Renal pelvis (tissue), 4 donors: ENCODE results near the gene ZNF581. TPM values are rescaled to one million over a fixed set of nuclear protein-coding genes. Genes with fewer than 3 reads are reported as not detected.

Experiments
- DNase-seq: peaks from one replicate; pipeline ENCODE4 v3.0.0-alpha.2; 2013
- polyA plus RNA-seq, 3 donors: library from polyadenylated mRNA; unstranded; fragments of 120-200 nt; gene quantifications; one replicate each; pipeline ENCODE4 v1.2.1, GENCODE V29; 2013; ENCODE audit not compliant: insufficient read length in 3 of 3

The ZNF581 gene
- polyA plus RNA-seq, 3 donors: 28.3 to 35.1 (median 32.8) TPM

DNA sequence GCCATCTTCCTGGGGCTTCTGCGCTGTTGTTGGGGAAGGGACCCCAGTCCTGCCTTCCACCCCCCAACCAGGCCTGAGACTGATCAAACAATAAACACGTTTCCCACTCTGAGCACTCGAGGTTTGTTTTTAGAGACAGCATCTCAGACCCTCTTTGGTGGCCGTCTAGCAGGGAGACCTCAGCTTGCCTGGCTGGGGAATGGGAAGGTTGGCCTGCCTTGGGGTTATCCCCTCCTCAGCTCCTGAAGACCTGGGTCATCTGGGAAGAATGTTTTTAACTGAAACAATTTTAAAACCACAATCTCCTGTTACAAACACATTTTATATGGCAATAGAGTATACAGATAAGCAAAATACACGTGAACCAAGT, 2.0 kb downstream of the ZNF581 start:
- no peak for DNase-seq

DNA sequence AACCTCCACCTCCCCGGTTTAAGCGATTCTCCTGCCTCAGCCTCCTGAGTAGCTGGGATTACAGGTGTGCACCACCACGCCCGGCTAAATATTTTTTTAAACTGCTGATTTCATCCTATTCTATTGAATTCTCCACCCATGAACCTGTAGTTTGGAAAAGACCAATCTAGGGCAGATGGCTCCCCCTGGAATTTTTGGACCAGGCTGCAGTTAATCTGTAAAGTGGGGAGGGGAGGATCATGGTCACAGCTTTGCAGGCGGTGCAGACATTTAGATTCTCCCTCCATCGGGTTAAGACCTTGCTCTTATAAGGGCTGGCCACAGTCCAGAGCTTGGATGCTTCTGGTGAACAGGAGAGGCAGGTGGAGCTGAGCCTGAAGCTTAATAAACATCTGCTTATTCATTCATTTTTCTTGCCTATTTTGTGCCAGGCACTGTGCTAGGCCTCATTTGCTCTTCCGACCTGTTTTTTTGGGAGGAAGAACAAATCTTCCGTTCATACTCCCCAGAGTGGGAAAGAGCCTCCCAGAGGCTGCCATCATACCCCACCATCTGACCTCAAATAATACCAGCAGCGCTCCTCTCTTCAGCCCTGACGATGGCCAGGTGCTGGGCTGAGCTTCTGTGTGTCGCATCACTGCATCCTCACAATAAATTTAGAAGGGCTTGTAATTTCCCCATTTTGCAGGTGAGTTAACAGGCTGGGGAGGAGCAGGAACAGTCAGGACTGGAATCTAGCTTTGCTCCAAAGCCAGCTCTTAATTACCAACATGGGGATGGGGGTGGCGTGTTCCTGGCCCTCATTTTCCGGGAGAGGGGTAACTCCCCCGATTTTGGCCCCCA, 3.7 kb downstream of the ZNF581 start:
- no peak for DNase-seq

GRCh38 chr19:55647732-55648584, 4.5 kb downstream of the ZNF581 start, which contains the start of gene CCDC106:
Gene CCDC106 (plus strand): TSS chr19:55648212. CDS start chr19:55649047, 835 bp downstream.
- DNase-seq: peak; percentile 77

DNA sequence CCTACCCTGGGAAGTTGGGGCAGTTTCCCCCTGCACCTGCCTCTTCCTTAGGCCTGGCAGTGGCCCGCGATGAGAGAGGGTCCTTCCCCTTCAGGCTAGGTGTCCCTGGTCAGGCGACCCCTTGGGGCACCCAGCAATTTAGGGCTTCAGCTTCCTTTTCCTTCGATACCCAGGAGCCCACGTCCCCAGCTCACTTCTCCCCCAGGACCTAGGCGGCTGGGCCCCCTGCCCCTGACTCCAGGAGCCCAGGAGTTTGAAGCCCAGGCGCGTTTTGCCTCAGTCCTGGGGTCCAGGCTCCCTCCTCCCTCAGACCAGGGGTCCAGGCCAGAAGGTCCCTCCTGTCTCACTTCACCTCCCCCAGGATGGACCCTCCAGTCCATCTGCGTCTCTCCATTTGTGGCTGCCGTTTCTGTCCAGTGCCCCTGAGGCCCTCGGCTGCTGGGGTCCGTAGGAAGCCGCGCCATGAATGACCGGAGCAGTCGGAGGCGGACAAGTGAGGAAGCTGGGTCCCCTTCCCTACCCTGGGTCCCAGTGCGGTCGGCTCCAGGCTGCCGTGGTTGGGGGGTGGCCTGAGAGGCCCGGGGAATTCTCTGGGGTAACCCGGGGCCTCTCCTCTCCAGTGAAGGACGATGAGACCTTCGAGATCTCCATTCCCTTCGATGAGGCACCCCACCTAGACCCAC, 5.3 kb downstream of the ZNF581 start:
- DNase-seq: no peak

DNA sequence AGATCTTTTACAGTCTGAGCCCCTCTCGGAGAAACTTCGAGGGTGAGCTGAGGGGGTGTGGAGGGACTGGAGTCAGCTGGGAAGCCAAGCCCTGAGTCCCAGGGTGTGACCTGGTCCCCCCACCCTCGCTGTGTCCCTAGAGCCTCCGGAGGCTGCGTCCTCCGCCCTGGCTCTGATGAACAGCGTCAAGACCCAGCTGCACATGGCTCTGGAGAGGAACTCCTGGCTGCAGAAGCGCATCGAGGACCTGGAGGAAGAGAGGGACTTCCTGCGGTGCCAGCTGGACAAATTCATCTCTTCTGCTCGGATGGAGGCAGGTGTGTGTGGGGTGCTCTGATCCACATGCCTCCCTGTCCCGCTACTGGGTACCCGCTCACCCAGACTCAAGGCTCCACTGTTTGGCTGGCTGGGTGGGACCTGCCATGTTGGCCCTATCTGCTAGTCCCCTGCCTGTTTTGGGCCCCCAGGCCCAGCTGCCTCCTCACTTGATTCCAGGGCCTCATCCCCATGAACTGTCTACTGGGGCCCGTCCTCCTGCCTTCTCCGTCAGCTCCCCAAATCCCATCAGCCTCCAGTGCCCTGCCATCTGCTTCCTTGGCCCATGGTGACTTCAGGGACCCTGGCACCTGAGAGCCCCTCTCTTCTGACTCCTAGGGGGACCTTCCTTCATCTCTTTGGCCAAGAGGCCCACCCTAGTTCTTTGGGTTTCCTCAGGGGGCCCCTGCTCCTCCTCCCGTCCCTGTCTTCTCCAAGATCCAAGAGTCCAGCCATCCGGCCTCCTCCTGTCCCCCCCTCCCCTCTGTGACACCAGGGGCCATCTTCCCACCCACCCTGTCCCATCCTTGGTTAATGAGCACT, 6.0 kb downstream of the ZNF581 start:
- no peak for DNase-seq

DNA sequence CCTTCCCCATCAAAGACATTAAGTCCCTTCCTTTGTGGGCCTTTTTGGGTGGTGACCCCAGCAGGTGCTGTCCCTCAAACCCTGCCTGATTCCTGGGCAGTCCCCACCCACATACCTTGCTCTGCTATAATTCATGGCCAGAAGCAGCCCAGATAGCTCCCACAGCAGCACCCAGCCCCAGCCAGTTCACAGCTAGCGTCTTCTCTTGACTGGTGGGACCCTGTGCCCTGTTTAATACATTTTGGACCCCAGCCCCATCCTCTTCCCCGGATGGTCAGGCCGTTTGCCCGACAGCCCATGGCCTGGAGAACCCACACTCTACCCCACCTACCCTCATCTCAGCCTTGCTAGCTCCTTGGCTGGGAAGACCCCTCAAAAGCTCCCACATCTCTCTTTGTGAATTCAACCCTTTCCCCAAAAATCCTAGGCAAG, 6.7 kb downstream of the ZNF581 start:
- no peak for DNase-seq

GRCh38 chr19:55650602-55651230, 7.3 kb downstream of the ZNF581 start:
- no peak for DNase-seq

- DNase-seq: no peak
Observed at GRCh38 chr19:55651236-55651635, 7.8 kb downstream of the ZNF581 start.

DNA sequence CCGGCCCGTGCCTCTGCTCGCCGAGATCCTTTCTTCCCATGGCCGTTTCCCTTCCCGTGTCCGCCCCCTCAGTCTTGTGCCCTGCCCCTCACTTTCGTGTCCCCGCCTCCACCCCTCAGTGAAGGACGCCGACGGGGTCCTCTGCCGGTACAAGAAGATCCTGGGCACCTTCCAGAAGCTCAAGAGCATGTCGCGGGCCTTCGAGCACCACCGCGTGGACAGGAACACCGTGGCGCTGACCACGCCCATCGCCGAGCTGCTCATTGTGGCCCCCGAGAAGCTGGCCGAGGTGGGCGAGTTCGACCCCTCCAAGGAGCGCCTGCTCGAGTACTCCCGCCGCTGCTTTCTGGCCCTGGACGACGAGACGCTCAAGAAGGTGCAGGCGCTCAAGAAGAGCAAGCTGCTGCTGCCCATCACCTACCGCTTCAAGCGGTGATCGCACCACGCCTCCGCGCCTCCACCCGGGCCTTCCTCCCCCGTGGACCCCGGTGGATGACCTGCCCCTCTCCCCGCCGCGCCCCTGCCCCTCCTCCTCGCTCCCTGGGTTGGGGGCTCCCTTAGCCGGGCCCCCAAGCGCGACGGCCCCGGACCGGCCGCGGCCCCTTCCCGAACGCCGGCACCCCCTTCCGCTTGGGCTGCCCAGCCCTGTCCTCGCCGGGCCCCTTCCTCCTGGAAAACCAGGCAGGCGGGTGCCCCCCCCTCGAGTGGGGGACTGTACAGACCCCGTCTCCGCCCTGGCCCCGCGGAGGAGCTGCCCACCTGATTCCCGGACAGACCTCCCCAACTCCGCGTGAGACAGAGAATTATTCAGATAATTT, 9.1 kb downstream of the ZNF581 start:
- no peak for DNase-seq

- peak; percentile 99 for DNase-seq
Observed at GRCh38 chr19:55653651-55654322, 10.3 kb downstream of the ZNF581 start.

GRCh38 chr19:55654323-55654867, 10.9 kb downstream of the ZNF581 start:
- peak; percentile 100 for DNase-seq

DNA sequence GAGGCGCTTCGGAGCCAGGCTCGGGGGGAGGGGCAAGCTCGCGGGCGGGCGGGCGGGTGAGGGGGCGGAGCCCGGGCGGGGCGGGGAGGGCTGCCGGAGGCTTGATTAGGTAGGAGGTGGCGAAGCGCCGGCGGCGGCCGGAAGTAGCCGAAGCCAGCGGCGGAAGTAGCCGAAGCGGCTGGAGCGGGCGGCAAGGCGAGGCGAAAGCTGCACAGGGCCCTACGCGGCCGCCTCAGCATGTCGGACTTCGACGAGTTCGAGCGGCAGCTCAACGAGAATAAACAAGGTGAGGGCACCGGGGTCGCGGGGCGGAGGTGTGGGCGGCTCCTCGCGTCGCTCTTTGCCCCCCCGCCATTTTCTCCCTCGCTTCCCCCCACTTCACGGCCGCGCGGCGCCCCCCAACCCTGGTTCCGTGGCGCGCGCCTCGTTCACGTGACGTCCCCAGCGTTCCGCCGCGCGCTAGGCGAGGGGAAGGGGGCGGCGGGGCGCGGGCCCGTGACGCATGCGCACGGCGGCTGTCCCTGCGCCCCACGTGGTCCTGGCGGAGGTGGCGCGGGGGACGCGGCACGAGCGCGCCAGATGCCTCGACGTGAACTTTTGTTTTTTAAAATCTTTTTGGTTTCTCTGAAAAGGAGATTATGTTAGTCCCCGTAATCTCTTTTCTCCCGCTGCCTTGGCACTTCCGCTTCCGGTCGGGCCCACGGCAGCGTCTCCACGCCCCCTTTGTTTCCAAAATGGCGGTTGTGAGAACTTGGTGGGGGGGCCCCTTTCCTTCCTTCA, 11.6 kb downstream of the ZNF581 start, which contains the start of gene U2AF2:
Gene U2AF2, plus strand, starts transcription at position 168 of the 780 bp plus-strand sequence. Its CDS starts 70 bp downstream, at position 238.
- DNase-seq: peak; percentile 92

- no peak for DNase-seq
Observed at GRCh38 chr19:55655648-55656040, 12.2 kb downstream of the ZNF581 start.

GRCh38 chr19:55656552-55656951, 13.1 kb downstream of the ZNF581 start:
- DNase-seq: no peak

DNA sequence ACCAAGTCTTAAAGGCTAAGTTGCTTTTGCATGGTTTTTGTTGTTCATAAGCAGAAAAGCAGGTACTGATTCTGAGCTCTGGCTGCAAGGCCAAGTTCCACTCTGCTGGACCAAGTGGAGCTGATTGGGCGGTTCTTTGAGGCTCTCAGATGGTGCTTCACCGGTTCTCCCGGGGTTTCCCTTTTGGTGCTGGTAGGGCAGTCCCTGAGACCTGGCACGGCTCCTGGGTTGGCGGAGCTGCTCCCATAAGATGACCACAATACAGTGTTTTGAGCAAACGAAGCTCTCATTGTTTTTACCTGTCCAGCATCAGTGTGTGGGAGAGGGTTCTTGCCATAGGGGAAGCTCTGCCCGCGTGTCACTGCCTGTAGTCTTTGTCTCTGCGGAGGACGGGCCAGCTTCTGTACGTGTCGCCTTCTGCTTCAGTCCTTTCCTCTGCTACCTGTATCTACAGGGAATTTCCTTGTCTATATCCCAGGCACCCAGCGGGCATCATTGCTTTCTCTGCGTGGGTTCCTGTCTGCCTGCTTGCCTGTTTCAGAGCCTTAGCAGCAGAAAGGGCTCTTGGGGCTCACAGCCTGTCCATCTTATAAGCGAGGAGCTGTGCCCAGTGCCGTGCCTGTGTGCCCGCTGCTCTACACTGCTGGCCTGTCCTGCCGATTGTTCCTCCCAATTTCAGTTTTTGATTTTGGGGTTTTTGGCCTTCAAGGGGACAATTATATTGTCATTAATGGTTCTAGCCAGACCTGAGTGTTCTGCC, 13.7 kb downstream of the ZNF581 start:
- no peak for DNase-seq

DNA sequence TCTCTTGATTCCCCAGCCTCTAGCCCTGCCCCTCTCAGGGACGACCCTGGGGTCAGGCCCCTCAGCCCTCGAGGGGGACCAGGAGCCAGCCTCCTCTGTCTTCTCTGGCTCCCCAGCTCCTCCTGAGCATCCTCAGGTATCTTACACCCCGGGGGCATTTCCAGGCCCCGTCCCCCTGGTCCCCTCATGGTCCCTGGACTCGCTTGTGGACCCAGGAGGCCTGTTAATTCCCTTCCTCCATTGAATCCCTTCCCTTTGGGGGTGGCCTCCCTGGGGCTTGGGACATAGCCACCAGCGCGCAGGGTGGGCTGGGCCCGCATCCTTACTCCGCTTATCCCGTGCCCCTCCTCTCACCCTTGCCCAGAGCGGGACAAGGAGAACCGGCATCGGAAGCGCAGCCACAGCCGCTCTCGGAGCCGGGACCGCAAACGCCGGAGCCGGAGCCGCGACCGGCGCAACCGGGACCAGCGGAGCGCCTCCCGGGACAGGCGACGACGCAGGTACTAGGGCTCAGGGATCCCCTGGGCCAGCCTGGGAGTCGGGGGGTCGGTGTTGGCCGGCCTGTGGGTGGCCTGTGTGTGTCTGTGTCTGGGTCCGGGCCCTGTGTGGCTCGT, 15.5 kb downstream of the ZNF581 start:
- DNase-seq: no peak

GRCh38 chr19:55659822-55660221, 16.4 kb downstream of the ZNF581 start:
- DNase-seq: no peak
